ENCODE data around the gene EIF4B.
"Not testable (repeated sequence)": the region's sequence is repeated elsewhere in the genome, so short reads cannot be mapped to it uniquely, and the experiment has no call there.

EIF4B gene

DNA sequence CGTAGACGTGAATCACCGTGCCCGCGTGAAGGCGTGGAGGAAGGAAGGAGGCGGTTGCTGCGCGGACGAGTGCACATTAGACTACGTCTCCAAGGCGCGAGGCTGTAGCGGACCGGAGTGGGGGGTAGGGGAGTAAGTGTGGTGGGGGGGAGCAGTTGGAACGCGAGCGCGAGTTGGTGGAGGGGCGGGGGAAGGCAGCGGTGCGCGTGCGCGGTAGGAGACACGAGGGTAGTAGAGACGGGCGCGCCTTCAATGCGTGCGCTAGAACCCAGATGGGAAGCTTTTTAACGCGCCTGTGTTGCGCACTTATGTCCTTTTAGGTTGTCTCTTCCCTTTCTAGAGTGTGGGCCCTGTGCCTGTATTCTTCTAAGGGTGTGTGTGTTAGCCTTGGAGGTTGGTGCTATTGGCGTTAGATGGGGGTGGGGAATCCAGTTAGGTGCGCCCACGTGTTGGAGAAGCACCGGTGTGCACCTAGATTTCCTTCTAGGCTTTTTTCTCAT is 604 bp downstream of the EIF4B start:
- Histone ChIP-seq H4K20me1 (ENCODE audit: insufficient read depth, low read length, poor library complexity, severe bottlenecking) (peaks cover 55% of the 10 kb centered on the region), H3K9ac (ENCODE audit: low read depth, low read length, poor library complexity, severe bottlenecking) (peak overlapping the region; percentile 97), H3K9me2 (replicated peaks; ENCODE audit: low read depth, low read length) (no peaks in the 10 kb centered on the region), H3K4me3 (ENCODE audit: low read length, poor library complexity, severe bottlenecking) (peak overlapping the region; percentile 97), H2AFZ (ENCODE audit: low read length) (peak overlapping the region; percentile 66), H3K4me2 (ENCODE audit: low read depth, low read length, poor library complexity, severe bottlenecking) (peak overlapping the region; percentile 96), H3K27me3 (ENCODE audit: insufficient read depth, low read length, poor library complexity, severe bottlenecking) (no peaks in the 10 kb centered on the region), H3F3A (ENCODE audit: low read depth) (peaks cover 2% of the 10 kb centered on the region; the same call in 1 of the 2 replicates), H3K79me2 (ENCODE audit: insufficient read depth, low read length) (peaks cover 66% of the 10 kb centered on the region), H3K4me1 (ENCODE audit: insufficient read depth, low read length, poor library complexity, severe bottlenecking) (peaks cover 57% of the 10 kb centered on the region), H3K9me3 (ENCODE audit: insufficient read depth, low read depth, low read length) (no peaks in the 10 kb centered on the region), H3K36me3 (ENCODE audit: insufficient read depth, low read length) (peaks cover 8% of the 10 kb centered on the region)
- no peak for TF ChIP-seq EZH2phosphoT487 (IDR thresholded peaks at IDR 0.05; ENCODE audit: borderline replicate concordance)

DNA sequence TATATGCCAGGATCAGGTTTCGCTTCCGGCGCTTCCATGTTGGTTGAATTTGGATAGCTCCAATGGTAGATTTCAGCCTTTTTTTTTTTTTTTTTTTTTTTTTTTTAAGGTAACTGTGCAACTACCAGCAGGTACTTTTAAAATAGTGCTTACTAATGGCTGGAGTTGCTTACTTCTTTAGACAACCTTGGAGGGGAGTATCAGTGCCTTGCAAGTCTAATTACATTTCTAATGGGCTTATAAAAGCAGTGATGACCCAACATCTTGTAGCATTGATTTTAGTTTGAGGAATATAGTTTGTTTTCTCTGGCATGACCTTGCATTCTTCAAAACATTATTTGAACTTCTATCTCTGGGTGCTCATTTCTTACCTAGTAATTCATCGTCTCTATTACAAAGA is 1.1 kb downstream of the EIF4B start:
- Histone ChIP-seq H3K9me3 (ENCODE audit: insufficient read depth, low read depth, low read length) (no peaks in the 10 kb centered on the region), H3F3A (ENCODE audit: low read depth) (peaks cover 2% of the 10 kb centered on the region; the same call in 1 of the 2 replicates), H3K4me2 (ENCODE audit: low read depth, low read length, poor library complexity, severe bottlenecking) (peak overlapping the region; percentile 96), H3K9ac (ENCODE audit: low read depth, low read length, poor library complexity, severe bottlenecking) (peak overlapping the region; percentile 97), H2AFZ (ENCODE audit: low read length) (no peak overlapping the region), H3K79me2 (ENCODE audit: insufficient read depth, low read length) (peaks cover 71% of the 10 kb centered on the region), H3K4me3 (ENCODE audit: low read length, poor library complexity, severe bottlenecking) (peak overlapping the region; percentile 97), H3K9me2 (replicated peaks; ENCODE audit: low read depth, low read length) (no peaks in the 10 kb centered on the region), H4K20me1 (ENCODE audit: insufficient read depth, low read length, poor library complexity, severe bottlenecking) (peaks cover 59% of the 10 kb centered on the region), H3K27me3 (ENCODE audit: insufficient read depth, low read length, poor library complexity, severe bottlenecking) (no peaks in the 10 kb centered on the region), H3K36me3 (ENCODE audit: insufficient read depth, low read length) (peaks cover 8% of the 10 kb centered on the region), H3K4me1 (ENCODE audit: insufficient read depth, low read length, poor library complexity, severe bottlenecking) (peaks cover 60% of the 10 kb centered on the region)
- TF ChIP-seq, protein P1, sequence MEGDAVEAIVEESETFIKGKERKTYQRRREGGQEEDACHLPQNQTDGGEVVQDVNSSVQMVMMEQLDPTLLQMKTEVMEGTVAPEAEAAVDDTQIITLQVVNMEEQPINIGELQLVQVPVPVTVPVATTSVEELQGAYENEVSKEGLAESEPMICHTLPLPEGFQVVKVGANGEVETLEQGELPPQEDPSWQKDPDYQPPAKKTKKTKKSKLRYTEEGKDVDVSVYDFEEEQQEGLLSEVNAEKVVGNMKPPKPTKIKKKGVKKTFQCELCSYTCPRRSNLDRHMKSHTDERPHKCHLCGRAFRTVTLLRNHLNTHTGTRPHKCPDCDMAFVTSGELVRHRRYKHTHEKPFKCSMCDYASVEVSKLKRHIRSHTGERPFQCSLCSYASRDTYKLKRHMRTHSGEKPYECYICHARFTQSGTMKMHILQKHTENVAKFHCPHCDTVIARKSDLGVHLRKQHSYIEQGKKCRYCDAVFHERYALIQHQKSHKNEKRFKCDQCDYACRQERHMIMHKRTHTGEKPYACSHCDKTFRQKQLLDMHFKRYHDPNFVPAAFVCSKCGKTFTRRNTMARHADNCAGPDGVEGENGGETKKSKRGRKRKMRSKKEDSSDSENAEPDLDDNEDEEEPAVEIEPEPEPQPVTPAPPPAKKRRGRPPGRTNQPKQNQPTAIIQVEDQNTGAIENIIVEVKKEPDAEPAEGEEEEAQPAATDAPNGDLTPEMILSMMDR (conservative IDR thresholded peaks at IDR 0.05; ENCODE audit: low read length), result no peak
- TF ChIP-seq EZH2phosphoT487 (IDR thresholded peaks at IDR 0.05; ENCODE audit: borderline replicate concordance), result no peak

DNA sequence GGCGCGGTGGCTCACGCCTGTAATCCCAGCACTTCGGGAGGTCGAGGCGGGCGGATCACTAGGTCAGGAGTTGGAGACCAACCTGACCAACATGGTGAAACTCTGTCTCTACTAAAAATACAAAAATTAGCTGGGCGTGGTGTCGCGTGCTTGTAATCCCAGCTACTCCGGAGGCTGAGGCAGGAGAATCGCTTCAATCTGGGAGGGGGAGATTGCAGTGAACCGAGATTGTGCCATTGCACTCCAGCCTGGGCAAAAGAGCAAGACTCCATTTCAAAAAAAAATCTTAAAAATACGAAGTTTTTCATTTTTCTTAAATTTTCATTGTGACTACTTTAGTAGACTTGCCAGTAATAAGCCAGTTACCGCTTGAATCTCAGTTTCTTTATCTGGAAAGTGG is 2.5 kb downstream of the EIF4B start:
- not testable (repeated sequence) for H3K9me3 ChIP-seq (ENCODE audit: insufficient read depth, low read depth, low read length); H3K27me3 ChIP-seq (ENCODE audit: insufficient read depth, low read length, poor library complexity, severe bottlenecking); H2AFZ ChIP-seq (ENCODE audit: low read length); H3K9me2 ChIP-seq (replicated peaks; ENCODE audit: low read depth, low read length); H3F3A ChIP-seq (ENCODE audit: low read depth); H3K36me3 ChIP-seq (ENCODE audit: insufficient read depth, low read length)
- peak overlapping the region; percentile 96 for H3K4me2 ChIP-seq (ENCODE audit: low read depth, low read length, poor library complexity, severe bottlenecking)
- peak overlapping the region; percentile 97 for H3K4me3 ChIP-seq (ENCODE audit: low read length, poor library complexity, severe bottlenecking)
- peak overlapping the region; percentile 97 for H3K9ac ChIP-seq (ENCODE audit: low read depth, low read length, poor library complexity, severe bottlenecking)
- peaks cover 67% of the 10 kb centered on the region for H3K4me1 ChIP-seq (ENCODE audit: insufficient read depth, low read length, poor library complexity, severe bottlenecking)
- H3K79me2 ChIP-seq (ENCODE audit: insufficient read depth, low read length), result peaks cover 85% of the 10 kb centered on the region
- peaks cover 69% of the 10 kb centered on the region for H4K20me1 ChIP-seq (ENCODE audit: insufficient read depth, low read length, poor library complexity, severe bottlenecking)

DNA sequence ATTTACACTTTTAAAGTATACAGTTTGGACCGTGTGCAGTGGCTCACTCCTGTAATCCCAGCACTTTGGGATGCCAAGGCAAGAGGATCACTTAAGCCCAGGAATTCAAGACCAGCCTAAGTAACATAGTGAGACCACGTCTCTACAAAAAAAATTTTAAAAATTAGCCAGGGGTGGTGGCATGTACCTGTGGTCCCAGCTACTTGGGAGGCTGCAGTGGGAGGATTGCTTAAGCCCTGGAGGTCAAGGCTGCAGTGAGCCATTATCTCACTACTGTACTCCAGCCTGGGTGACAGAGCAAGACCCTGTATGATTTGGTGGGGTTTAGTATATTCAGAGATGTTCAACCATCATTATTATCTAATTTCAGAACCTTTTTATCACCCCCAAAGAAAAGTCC is 4.7 kb downstream of the EIF4B start:
- Histone ChIP-seq H3F3A (ENCODE audit: low read depth) (no peaks in the 10 kb centered on the region), H3K27me3 (ENCODE audit: insufficient read depth, low read length, poor library complexity, severe bottlenecking) (no peaks in the 10 kb centered on the region), H3K4me3 (ENCODE audit: low read length, poor library complexity, severe bottlenecking) (peak overlapping the region; percentile 97), H3K79me2 (ENCODE audit: insufficient read depth, low read length) (peaks cover 96% of the 10 kb centered on the region), H3K9me3 (ENCODE audit: insufficient read depth, low read depth, low read length) (no peaks in the 10 kb centered on the region), H3K36me3 (ENCODE audit: insufficient read depth, low read length) (peaks cover 13% of the 10 kb centered on the region), H2AFZ (ENCODE audit: low read length) (no peak overlapping the region), H4K20me1 (ENCODE audit: insufficient read depth, low read length, poor library complexity, severe bottlenecking) (peaks cover 87% of the 10 kb centered on the region), H3K9me2 (replicated peaks; ENCODE audit: low read depth, low read length) (no peaks in the 10 kb centered on the region), H3K9ac (ENCODE audit: low read depth, low read length, poor library complexity, severe bottlenecking) (no peak overlapping the region), H3K4me1 (ENCODE audit: insufficient read depth, low read length, poor library complexity, severe bottlenecking) (peaks cover 60% of the 10 kb centered on the region), H3K4me2 (ENCODE audit: low read depth, low read length, poor library complexity, severe bottlenecking) (peak overlapping the region; percentile 96)
- TF ChIP-seq, protein P1 (conservative IDR thresholded peaks at IDR 0.05; ENCODE audit: low read length), result no peak
- no peak for TF ChIP-seq EZH2phosphoT487 (IDR thresholded peaks at IDR 0.05; ENCODE audit: borderline replicate concordance)
